Measurements from ENCODE around the gene COL5A1.

GRCh38 chr9:134651226-134651905 lies 9.8 kb downstream of the COL5A1 start:
- no peak for TF ChIP-seq CTCF (conservative IDR thresholded peaks at IDR 0.05 in 1 of 2, IDR thresholded peaks at IDR 0.05 in 1 of 2; ENCODE audit: low read depth in 1 of 2, low read length in 2 of 2)
- no peak for TF ChIP-seq EZH2 (IDR thresholded peaks at IDR 0.05; ENCODE audit: low read length, missing control alignments)

Data from fibroblast of lung (primary cell).